PC-9 (cell line): Measurements from ENCODE around the gene PNPLA7.

Experiments
- CTCF ChIP-seq: fragments of 200-600 bp; sonication (generic); conservative IDR thresholded peaks from 2 replicates; pipeline ENCODE4 v1.6.1; 2017; ENCODE audit warnings: mixed run types, antibody characterized with exemption, mild to moderate bottlenecking, moderate library complexity
- EZH2 ChIP-seq: fragments of 200-600 bp; sonication (generic); IDR thresholded peaks from 2 replicates; pipeline ENCODE4 v1.8.0; 2017; ENCODE audit warnings: antibody characterized with exemption, low read depth

GRCh38 chr9:137592767-137593166, 42.6 kb upstream of the PNPLA7 start:
- no peak for TF ChIP-seq CTCF
- no peak for TF ChIP-seq EZH2
